ENCODE results near the gene UCP3.

Gene UCP3

DNA sequence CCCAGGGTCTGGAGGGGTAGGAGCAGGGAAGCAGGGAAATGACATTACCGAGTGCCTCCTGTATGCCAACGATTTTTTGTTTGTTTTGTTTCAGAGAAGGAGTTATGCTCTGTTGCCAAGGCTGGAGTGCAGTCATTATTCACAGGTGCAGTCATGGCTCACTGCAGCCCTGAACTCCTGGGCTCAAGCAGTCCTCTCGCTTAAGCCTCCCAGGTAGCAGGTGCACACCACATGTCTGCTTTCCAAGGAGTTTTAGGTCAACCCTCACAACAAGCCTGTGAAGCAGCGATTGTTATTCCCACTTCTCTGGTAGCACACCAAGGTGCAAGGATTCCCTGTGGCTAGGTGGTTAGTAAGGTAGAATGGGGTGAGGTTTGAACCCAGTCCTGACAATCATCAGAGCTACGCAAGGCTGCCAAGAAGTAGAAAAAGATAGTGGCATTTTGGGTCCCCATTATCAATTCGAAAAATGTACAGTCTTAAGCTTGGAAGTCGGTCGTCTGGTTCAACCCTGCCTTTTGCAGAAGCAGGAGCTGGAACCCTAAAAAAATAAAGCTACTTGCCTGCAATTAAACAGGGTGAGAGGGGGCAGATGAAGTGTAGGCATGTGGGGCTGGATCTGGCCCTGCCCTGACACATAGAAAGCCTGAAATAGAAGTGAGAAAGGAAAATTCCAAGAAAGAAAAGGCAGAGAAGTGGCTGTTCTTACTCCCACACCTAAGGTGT, 9.1 kb downstream of the UCP3 start:
- DNase-seq (ENCODE audit: low read depth) = no peak
- TF ChIP-seq, protein P1, sequence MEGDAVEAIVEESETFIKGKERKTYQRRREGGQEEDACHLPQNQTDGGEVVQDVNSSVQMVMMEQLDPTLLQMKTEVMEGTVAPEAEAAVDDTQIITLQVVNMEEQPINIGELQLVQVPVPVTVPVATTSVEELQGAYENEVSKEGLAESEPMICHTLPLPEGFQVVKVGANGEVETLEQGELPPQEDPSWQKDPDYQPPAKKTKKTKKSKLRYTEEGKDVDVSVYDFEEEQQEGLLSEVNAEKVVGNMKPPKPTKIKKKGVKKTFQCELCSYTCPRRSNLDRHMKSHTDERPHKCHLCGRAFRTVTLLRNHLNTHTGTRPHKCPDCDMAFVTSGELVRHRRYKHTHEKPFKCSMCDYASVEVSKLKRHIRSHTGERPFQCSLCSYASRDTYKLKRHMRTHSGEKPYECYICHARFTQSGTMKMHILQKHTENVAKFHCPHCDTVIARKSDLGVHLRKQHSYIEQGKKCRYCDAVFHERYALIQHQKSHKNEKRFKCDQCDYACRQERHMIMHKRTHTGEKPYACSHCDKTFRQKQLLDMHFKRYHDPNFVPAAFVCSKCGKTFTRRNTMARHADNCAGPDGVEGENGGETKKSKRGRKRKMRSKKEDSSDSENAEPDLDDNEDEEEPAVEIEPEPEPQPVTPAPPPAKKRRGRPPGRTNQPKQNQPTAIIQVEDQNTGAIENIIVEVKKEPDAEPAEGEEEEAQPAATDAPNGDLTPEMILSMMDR (conservative IDR thresholded peaks at IDR 0.05; ENCODE audit: low read length) = no peak

GRCh38 chr11:73998846-73999575, 9.9 kb downstream of the UCP3 start:
- no peak for DNase-seq (ENCODE audit: low read depth)
- TF ChIP-seq, protein P1 (conservative IDR thresholded peaks at IDR 0.05; ENCODE audit: low read length) = no peak
- no peak overlapping the region for H3K4me3 ChIP-seq (ENCODE audit: low read length)

More for the DNA sequence above, 9.1 kb downstream of the UCP3 start:
- no peak overlapping the region for H3K4me3 ChIP-seq (ENCODE audit: low read length)

GRCh38 chr11:73997120-73997770, 11.6 kb downstream of the UCP3 start:
- DNase-seq (ENCODE audit: low read depth) = no peak
- H3K4me3 ChIP-seq (ENCODE audit: low read length) = no peak overlapping the region

DNA sequence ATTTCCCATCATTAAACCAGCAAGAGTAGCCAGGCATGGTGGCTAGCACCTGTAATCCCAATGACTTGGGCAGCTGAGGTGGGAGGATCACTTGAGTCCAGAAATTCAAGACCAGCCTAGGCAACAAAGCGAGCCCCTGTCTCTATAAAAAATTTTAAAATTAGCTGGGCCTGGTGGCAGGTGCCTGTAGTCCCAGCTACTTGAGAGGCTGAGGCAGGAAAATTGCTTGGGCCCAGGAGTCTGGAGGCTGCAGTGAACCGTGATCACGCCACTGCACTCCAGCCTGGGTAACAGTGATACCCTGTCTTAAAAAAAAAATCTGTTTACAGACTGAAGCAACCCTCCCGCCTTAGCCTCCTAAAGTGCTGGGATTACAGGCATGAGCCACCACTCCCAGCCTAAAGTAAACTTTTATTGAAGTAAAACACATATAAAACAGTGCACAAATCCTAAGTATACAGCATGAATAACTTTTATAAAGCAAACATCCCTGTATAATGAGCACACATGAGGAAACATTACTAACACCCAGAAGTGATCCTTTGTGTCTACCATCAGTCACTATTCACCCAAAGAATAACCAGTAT, 12.6 kb downstream of the UCP3 start:
- DNase-seq (ENCODE audit: low read depth) = no peak
- TF ChIP-seq, protein P1 (conservative IDR thresholded peaks at IDR 0.05; ENCODE audit: low read length) = no peak
- no peak overlapping the region for H3K4me3 ChIP-seq (ENCODE audit: low read length)

More at GRCh38 chr11:73997120-73997770, 11.6 kb downstream of the UCP3 start:
- TF ChIP-seq, protein P1 (conservative IDR thresholded peaks at IDR 0.05; ENCODE audit: low read length) = no peak

- TF ChIP-seq, protein P1 (conservative IDR thresholded peaks at IDR 0.05; ENCODE audit: low read length) = no peak
- no peak for DNase-seq (ENCODE audit: low read depth)
- no peak overlapping the region for H3K4me3 ChIP-seq (ENCODE audit: low read length)
Observed at GRCh38 chr11:73995731-73996130, 13.2 kb downstream of the UCP3 start.

- H3K4me3 ChIP-seq (ENCODE audit: low read length) = no peak overlapping the region
- DNase-seq (ENCODE audit: low read depth) = peak; percentile 17
- TF ChIP-seq, protein P1 (conservative IDR thresholded peaks at IDR 0.05; ENCODE audit: low read length) = no peak
Observed at GRCh38 chr11:73995247-73995646, 13.6 kb downstream of the UCP3 start.
